Chondrocyte (in vitro differentiated cells): ENCODE measurements around the gene TOP3B. TPM values are rescaled to one million over a fixed set of nuclear protein-coding genes. Genes with fewer than 3 reads are reported as not detected.

ENCODE experiments used
- DNase-seq: peaks from one replicate; pipeline ENCODE4 v3.0.0; 2021; ENCODE audit warnings: mixed read lengths, low spot score
- H3K27ac Mint-ChIP-seq: one replicate; pipeline ENCODE4 v1.8.0; 2021; ENCODE audit warnings: mild to moderate bottlenecking, moderate library complexity, mixed read lengths; ENCODE audit not compliant: unreplicated experiment
- H3K27me3 Mint-ChIP-seq: 2 replicates; pipeline ENCODE4 v1.8.0; 2021; ENCODE audit warnings: low read depth, mixed read lengths
- H3K36me3 Mint-ChIP-seq: 2 replicates; pipeline ENCODE4 v1.8.0; 2021; ENCODE audit warnings: low read depth, mixed read lengths
- H3K4me1 Mint-ChIP-seq: 2 replicates; pipeline ENCODE4 v1.8.0; 2021; ENCODE audit warnings: low read depth, mild to moderate bottlenecking, mixed read lengths
- H3K4me3 Mint-ChIP-seq: one replicate; pipeline ENCODE4 v1.8.0; 2021; ENCODE audit warnings: mild to moderate bottlenecking, moderate library complexity, mixed read lengths; ENCODE audit not compliant: unreplicated experiment
- H3K9me3 Mint-ChIP-seq: 2 replicates; pipeline ENCODE4 v1.8.0; 2021; ENCODE audit warnings: low read depth, mixed read lengths
- total RNA-seq: library from RNA; stranded (reverse); gene quantifications from 3 replicates; pipeline ENCODE4 v1.2.1, GENCODE V29; 2021
- TF ChIP-seq, protein P1 (sequence below): fragments of 200-600 bp; sonication (generic); IDR thresholded peaks from 2 replicates; pipeline ENCODE4 v1.5.0; 2021; ENCODE audit warnings: antibody characterized with exemption, mild to moderate bottlenecking, moderate library complexity

The TOP3B gene
- total RNA-seq, 1 donor from 2014 or later: 25.8 TPM

DNA sequence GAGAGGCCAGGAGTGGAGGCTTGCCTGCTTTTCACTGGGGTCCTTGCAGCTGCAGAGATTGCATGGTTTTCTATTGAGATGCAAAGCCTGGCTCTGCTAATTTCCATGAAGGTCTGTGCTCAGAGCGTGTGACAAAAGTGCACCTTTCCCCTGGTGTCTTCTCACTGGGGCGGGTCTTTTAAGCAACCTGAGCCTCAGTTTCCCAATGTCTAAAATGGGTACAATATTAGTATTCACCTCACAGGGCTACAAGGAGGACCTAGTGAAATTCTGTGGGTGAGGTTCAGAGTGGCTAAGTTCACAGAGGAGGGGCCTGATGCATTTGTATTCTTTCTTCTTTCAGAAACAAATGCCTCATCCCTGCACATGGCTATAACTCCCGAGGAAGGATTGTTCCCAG, 50.2 kb downstream of the TOP3B start:
- TF ChIP-seq, protein P1, sequence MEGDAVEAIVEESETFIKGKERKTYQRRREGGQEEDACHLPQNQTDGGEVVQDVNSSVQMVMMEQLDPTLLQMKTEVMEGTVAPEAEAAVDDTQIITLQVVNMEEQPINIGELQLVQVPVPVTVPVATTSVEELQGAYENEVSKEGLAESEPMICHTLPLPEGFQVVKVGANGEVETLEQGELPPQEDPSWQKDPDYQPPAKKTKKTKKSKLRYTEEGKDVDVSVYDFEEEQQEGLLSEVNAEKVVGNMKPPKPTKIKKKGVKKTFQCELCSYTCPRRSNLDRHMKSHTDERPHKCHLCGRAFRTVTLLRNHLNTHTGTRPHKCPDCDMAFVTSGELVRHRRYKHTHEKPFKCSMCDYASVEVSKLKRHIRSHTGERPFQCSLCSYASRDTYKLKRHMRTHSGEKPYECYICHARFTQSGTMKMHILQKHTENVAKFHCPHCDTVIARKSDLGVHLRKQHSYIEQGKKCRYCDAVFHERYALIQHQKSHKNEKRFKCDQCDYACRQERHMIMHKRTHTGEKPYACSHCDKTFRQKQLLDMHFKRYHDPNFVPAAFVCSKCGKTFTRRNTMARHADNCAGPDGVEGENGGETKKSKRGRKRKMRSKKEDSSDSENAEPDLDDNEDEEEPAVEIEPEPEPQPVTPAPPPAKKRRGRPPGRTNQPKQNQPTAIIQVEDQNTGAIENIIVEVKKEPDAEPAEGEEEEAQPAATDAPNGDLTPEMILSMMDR: no peak
- Mint-ChIP-seq H3K4me1 (peaks cover 10% of the 10 kb centered on the region), H3K36me3 (peaks cover 11% of the 10 kb centered on the region), H3K27me3 (no peaks in the 10 kb centered on the region), H3K4me3 (no peak overlapping the region), H3K9me3 (no peaks in the 10 kb centered on the region), H3K27ac (no peak overlapping the region)
- DNase-seq: no peak

DNA sequence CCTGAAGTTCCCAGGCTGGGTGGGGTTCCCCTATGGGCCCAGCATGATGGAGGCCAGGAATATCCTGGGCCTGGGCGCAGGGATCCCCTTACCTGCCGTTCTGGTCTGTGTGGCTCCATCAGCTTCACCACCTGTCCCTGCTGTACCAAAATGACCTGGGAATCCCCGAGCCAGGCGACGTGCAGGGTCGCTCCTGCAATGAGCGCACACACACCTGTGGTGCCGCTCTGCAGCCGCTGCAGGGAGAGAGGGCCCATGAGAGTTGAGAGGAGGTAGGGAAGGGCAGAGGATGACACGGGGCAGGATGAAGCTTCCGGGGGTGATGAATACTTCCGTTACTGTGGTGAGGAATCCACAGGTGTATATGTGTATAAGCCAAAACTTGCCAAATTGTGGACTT, 51.5 kb downstream of the TOP3B start:
- TF ChIP-seq, protein P1: no peak
- no peak overlapping the region for H3K27ac Mint-ChIP-seq
- peaks cover 2% of the 10 kb centered on the region for H3K4me1 Mint-ChIP-seq
- DNase-seq: no peak
- H3K4me3 Mint-ChIP-seq: no peak overlapping the region
- H3K27me3 Mint-ChIP-seq: no peaks in the 10 kb centered on the region
- peaks cover 11% of the 10 kb centered on the region for H3K36me3 Mint-ChIP-seq
- no peaks in the 10 kb centered on the region for H3K9me3 Mint-ChIP-seq

GRCh38 chr22:21929253-21929652, 53.3 kb downstream of the TOP3B start:
- Mint-ChIP-seq H3K4me1 (peaks cover 2% of the 10 kb centered on the region), H3K4me3 (no peak overlapping the region), H3K9me3 (no peaks in the 10 kb centered on the region), H3K27me3 (no peaks in the 10 kb centered on the region), H3K36me3 (peaks cover 11% of the 10 kb centered on the region), H3K27ac (no peak overlapping the region)
- TF ChIP-seq, protein P1: no peak
- DNase-seq: no peak

GRCh38 chr22:21928048-21928447, 54.5 kb downstream of the TOP3B start:
- TF ChIP-seq, protein P1: no peak
- peaks cover 2% of the 10 kb centered on the region for H3K4me1 Mint-ChIP-seq
- H3K27me3 Mint-ChIP-seq: no peaks in the 10 kb centered on the region
- H3K36me3 Mint-ChIP-seq: peaks cover 11% of the 10 kb centered on the region
- H3K27ac Mint-ChIP-seq: no peak overlapping the region
- DNase-seq: no peak
- no peak overlapping the region for H3K4me3 Mint-ChIP-seq
- H3K9me3 Mint-ChIP-seq: no peaks in the 10 kb centered on the region

DNA sequence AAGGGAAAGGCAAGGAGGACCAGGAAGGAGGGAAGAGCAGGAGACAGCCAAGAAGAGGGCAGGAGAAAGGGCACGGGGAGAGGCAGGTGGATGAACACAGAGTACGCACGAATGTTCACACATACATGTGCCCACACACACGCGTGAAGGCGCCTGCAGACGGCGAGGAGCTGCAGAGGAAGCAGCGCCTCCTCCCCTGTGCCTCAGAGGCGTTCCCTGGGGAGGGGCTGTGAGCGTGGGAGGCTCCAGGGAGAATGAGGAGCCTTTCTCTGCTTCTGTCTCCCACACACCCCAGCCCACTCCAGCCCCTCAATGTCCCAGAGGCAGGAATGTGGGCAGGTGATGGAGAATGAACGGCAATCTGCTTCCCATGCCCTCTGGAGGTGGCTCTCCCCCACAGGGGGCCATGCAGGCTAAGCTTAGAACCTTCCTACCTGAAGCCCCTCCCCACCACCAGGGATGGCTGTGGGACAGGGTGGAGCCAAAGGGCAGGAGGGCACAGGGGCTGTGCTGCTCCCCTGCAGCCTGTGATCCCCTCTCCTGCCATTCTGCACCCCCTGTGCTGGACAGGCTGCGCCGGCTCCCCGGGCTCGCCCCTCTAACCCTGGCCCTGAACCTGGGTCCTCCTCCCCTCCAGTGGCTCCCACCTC, 55.3 kb downstream of the TOP3B start:
- H3K36me3 Mint-ChIP-seq: peaks cover 11% of the 10 kb centered on the region
- H3K4me1 Mint-ChIP-seq: peaks cover 2% of the 10 kb centered on the region
- DNase-seq: no peak

More for the DNA sequence above, 55.3 kb downstream of the TOP3B start:
- H3K4me3 Mint-ChIP-seq: no peak overlapping the region
- no peak overlapping the region for H3K27ac Mint-ChIP-seq
- TF ChIP-seq, protein P1: no peak
- H3K9me3 Mint-ChIP-seq: no peaks in the 10 kb centered on the region
- H3K27me3 Mint-ChIP-seq: no peaks in the 10 kb centered on the region
